HG03460 (cell line): ENCODE data around the gene USP49.
A peak's percentile ranks its signal among the peaks of the same experiment; 100 is the strongest.
"Not testable (repeated sequence)": the region's sequence is repeated elsewhere in the genome, so short reads cannot be mapped to it uniquely, and the experiment has no call there.

ENCODE experiments used
- ATAC-seq: cut with Tn5 transposase; IDR thresholded peaks from one replicate; pipeline ENCODE4 v1.9.1; 2021; ENCODE audit not compliant: unreplicated experiment

Gene USP49

GRCh38 chr6:41815587-41815986 lies 79.6 kb downstream of the USP49 start:
- ATAC-seq, result no peak

GRCh38 chr6:41814629-41815028 lies 80.5 kb downstream of the USP49 start:
- ATAC-seq, result no peak

- ATAC-seq, result no peak
Observed at GRCh38 chr6:41813956-41814355, 81.2 kb downstream of the USP49 start.

GRCh38 chr6:41813469-41813868 lies 81.7 kb downstream of the USP49 start:
- ATAC-seq, result no peak

GRCh38 chr6:41811946-41812345 lies 83.2 kb downstream of the USP49 start:
- not testable (repeated sequence) for ATAC-seq

- no peak for ATAC-seq
Observed at GRCh38 chr6:41811095-41811494, 84.1 kb downstream of the USP49 start.

GRCh38 chr6:41805830-41806774 lies 89.1 kb downstream of the USP49 start:
- no peak for ATAC-seq

- ATAC-seq, result no peak
Observed at GRCh38 chr6:41801380-41801779, 93.8 kb downstream of the USP49 start.

- no peak for ATAC-seq
Observed at GRCh38 chr6:41799559-41799911, 95.6 kb downstream of the USP49 start.

GRCh38 chr6:41798901-41799558 lies 96.1 kb downstream of the USP49 start:
- no peak for ATAC-seq

GRCh38 chr6:41796474-41796873 lies 98.7 kb downstream of the USP49 start:
- ATAC-seq, result no peak

GRCh38 chr6:41791984-41792383 lies 103.2 kb downstream of the USP49 start:
- ATAC-seq, result no peak

- ATAC-seq, result no peak
Observed at GRCh38 chr6:41791305-41791704, 103.9 kb downstream of the USP49 start.

GRCh38 chr6:41790045-41790444 lies 105.1 kb downstream of the USP49 start:
- no peak for ATAC-seq

GRCh38 chr6:41789390-41789724 lies 105.8 kb downstream of the USP49 start:
- ATAC-seq, result no peak

- peak; percentile 69 for ATAC-seq
Observed at GRCh38 chr6:41787219-41787917, 107.8 kb downstream of the USP49 start, which contains the start of gene TOMM6. TSS of gene TOMM6 (plus strand) at chr6:41787694. CDS start at chr6:41787698, 4 bp downstream.

- peak; percentile 67 for ATAC-seq
Observed at GRCh38 chr6:41786451-41787218, 108.5 kb downstream of the USP49 start.

GRCh38 chr6:41785689-41786450 lies 109.3 kb downstream of the USP49 start:
- ATAC-seq, result peak; percentile 7

- no peak for ATAC-seq
Observed at GRCh38 chr6:41785254-41785653, 109.9 kb downstream of the USP49 start.

- no peak for ATAC-seq
Observed at GRCh38 chr6:41784581-41785171, 110.5 kb downstream of the USP49 start.
